HCT116 (cell line): ENCODE measurements around the gene CFAP43. TPM values are rescaled to one million over a fixed set of nuclear protein-coding genes. Genes with fewer than 3 reads are reported as not detected.

Experiments
- ATAC-seq: fragments of 200-7000 bp; cut with Tn5 transposase; 2 replicates; pipeline ENCODE4 v1.9.1; 2020; ENCODE audit warnings: mild to moderate bottlenecking, moderate library complexity
- BruUV-seq: library from RNA; stranded (reverse); fragments of 400-500 nt; replicated peaks from 2 replicates; lab custom pipeline; 2021; lab: Mats Ljungman, UMichigan
- CTCF ChIA-PET: fragments of 300-600 bp; sonication (Branson Sonifier 250); formaldehyde crosslinking; loops from one replicate; lab custom pipeline; 2021; ENCODE audit warnings: antibody characterized with exemption; lab: Charles Lee
- POLR2A ChIA-PET: fragments of 300-600, 350-600 bp; sonication (Branson Sonifier 250); formaldehyde crosslinking; loops from one replicate; lab custom pipeline; 2021; ENCODE audit warnings: antibody characterized with exemption; lab: Charles Lee
- RAD21 ChIA-PET, 2 experiments: fragments of 300-600 bp; sonication (Branson Sonifier 250); formaldehyde crosslinking; loops; one replicate each; lab custom pipeline; 2023; ENCODE audit warnings: low total read pairs in 2 of 2; ENCODE audit not compliant: uncharacterized antibody in 2 of 2, unreplicated experiment in 2 of 2, low non-redundant PET in 1 of 2; lab: Charles Lee
- DNase-seq: peaks from one replicate; pipeline ENCODE4 v3.0.0-alpha.2; 2010; ENCODE audit warnings: low read depth, low spot score
- H2AFZ ChIP-seq: fragments of 200-600 bp; shearing (Covaris generic), sonication (generic); 2 replicates; pipeline ENCODE4 v1.6.1; 2017; ENCODE audit warnings: low read depth, mixed run types, mixed read lengths, antibody characterized with exemption, low read length; ENCODE audit not compliant: poor library complexity, severe bottlenecking
- H3K27ac ChIP-seq: 2 replicates; pipeline ENCODE4 v1.5.1; 2012; ENCODE audit warnings: low read depth, low read length
- H3K27me3 ChIP-seq: fragments of 200-600 bp; sonication (generic); 2 replicates; pipeline ENCODE4 v1.6.1; 2016; ENCODE audit warnings: mixed run types, low read length, mixed read lengths; ENCODE audit not compliant: insufficient read depth
- H3K36me3 ChIP-seq, 2 experiments: fragments of 200-500 bp in 1 of 2; fragments of 200-600 bp in 1 of 2; sonication (Bioruptor generic) in 1 of 2; sonication (generic) in 1 of 2; 2 replicates each; pipeline versions ENCODE4 v1.5.1 to v1.6.1; 2014 to 2016; ENCODE audit warnings: low read length in 2 of 2, inconsistent platforms in 1 of 2, mixed read lengths in 1 of 2, mixed run types in 1 of 2; ENCODE audit not compliant: insufficient read depth in 2 of 2, control insufficient read depth in 1 of 2
- H3K4me1 ChIP-seq, 2 experiments: fragments of 200-600 bp in 1 of 2; sonication (generic) in 1 of 2; 2 replicates each; pipeline versions ENCODE4 v1.5.1 to v1.6.1; 2012 to 2017; ENCODE audit warnings: low read length in 2 of 2, inconsistent platforms in 1 of 2, mild to moderate bottlenecking in 1 of 2, mixed read lengths in 1 of 2, mixed run types in 1 of 2, moderate library complexity in 1 of 2; ENCODE audit not compliant: insufficient read depth in 2 of 2, control insufficient read depth in 1 of 2
- H3K4me2 ChIP-seq: fragments of 200-600 bp; sonication (generic); 2 replicates; pipeline ENCODE4 v1.6.1; 2017; ENCODE audit warnings: mixed run types, low read length, mixed read lengths
- H3K4me3 ChIP-seq, 2 experiments: fragments of 200-600 bp in 1 of 2; sonication (generic) in 1 of 2; replicated peaks in 1 of 2; 2 replicates each; pipeline ENCODE4 v1.5.1; 2011 to 2016; ENCODE audit warnings: low read length in 2 of 2, control low read depth in 1 of 2, low read depth in 1 of 2, mild to moderate bottlenecking in 1 of 2, mixed read lengths in 1 of 2, mixed run types in 1 of 2
- H3K79me2 ChIP-seq: fragments of 200-600 bp; sonication (generic); 2 replicates; pipeline ENCODE4 v1.6.1; 2017; ENCODE audit warnings: mild to moderate bottlenecking, mixed run types, low read length, moderate library complexity, mixed read lengths; ENCODE audit not compliant: insufficient read depth
- H3K9ac ChIP-seq: fragments of 200-600 bp; sonication (generic); 2 replicates; pipeline ENCODE4 v1.6.1; 2016; ENCODE audit warnings: low read length, mixed read lengths
- H3K9me2 ChIP-seq: fragments of 200-600 bp; sonication (generic), shearing (Covaris generic); 2 replicates; pipeline ENCODE4 v1.6.1; 2017; ENCODE audit warnings: mixed run types, mild to moderate bottlenecking, moderate library complexity; ENCODE audit not compliant: insufficient read depth
- H3K9me3 ChIP-seq, 2 experiments: fragments of 200-500 bp in 1 of 2; fragments of 200-600 bp in 1 of 2; sonication (Bioruptor generic) in 1 of 2; sonication (generic) in 1 of 2; 2 replicates each; pipeline ENCODE4 v1.6.1; 2014 to 2017; ENCODE audit warnings: low read length in 2 of 2, mixed read lengths in 2 of 2, inconsistent platforms in 1 of 2, low read depth in 1 of 2, mild to moderate bottlenecking in 1 of 2, mixed run types in 1 of 2, moderate library complexity in 1 of 2; ENCODE audit not compliant: control insufficient read depth in 1 of 2, insufficient read depth in 1 of 2
- H4K20me1 ChIP-seq: fragments of 200-600 bp; sonication (generic), shearing (Covaris generic); 2 replicates; pipeline ENCODE4 v1.6.1; 2017; ENCODE audit warnings: mixed run types, mild to moderate bottlenecking, moderate library complexity; ENCODE audit not compliant: insufficient read depth
- ATF3 ChIP-seq: IDR thresholded peaks from 2 replicates; pipeline ENCODE4 v1.6.1; 2012
- CBX3 ChIP-seq: IDR thresholded peaks from 2 replicates; pipeline ENCODE4 v1.6.1; 2012; ENCODE audit warnings: low read depth
- CEBPB ChIP-seq: IDR thresholded peaks from 2 replicates; pipeline ENCODE4 v1.6.1; 2012; ENCODE audit warnings: low read depth
- CTCF ChIP-seq, 3 experiments: fragments of 200-600 bp in 1 of 3; sonication (generic) in 1 of 3; IDR thresholded peaks in 2 of 3; conservative IDR thresholded peaks in 1 of 3; 2 replicates each; pipeline ENCODE4 v1.5.1; 2012 to 2017; ENCODE audit warnings: low read depth in 2 of 3, low read length in 2 of 3, antibody characterized with exemption in 1 of 3, borderline replicate concordance in 1 of 3, control low read depth in 1 of 3, mild to moderate bottlenecking in 1 of 3, mixed read lengths in 1 of 3, mixed run types in 1 of 3, moderate library complexity in 1 of 3; ENCODE audit not compliant: insufficient read depth in 1 of 3
- EGR1 ChIP-seq: IDR thresholded peaks from 2 replicates; pipeline ENCODE4 v1.6.1; 2012; ENCODE audit warnings: low read depth
- ELF1 ChIP-seq: IDR thresholded peaks from 2 replicates; pipeline ENCODE4 v1.6.1; 2012; ENCODE audit warnings: low read depth, borderline replicate concordance
- EZH2phosphoT487 ChIP-seq: fragments of 200-600 bp; IDR thresholded peaks from 2 replicates; pipeline ENCODE4 v1.6.1; 2018; ENCODE audit warnings: antibody characterized with exemption, borderline replicate concordance
- FOSL1 ChIP-seq: IDR thresholded peaks from 2 replicates; pipeline ENCODE4 v1.6.1; 2012; ENCODE audit warnings: low read depth
- JUND ChIP-seq: IDR thresholded peaks from 2 replicates; pipeline ENCODE4 v1.6.1; 2012
- POLR2A ChIP-seq: IDR thresholded peaks from 2 replicates; pipeline ENCODE4 v1.7.0; 2011; ENCODE audit warnings: borderline replicate concordance; ENCODE audit not compliant: insufficient read depth, insufficient read length; ENCODE audit errors: extremely low read depth
- POLR2AphosphoS5 ChIP-seq: IDR thresholded peaks from 2 replicates; pipeline ENCODE4 v1.6.1; 2011; ENCODE audit warnings: mild to moderate bottlenecking, low read depth, low read length, moderate library complexity
- REST ChIP-seq: IDR thresholded peaks from 2 replicates; pipeline ENCODE4 v1.6.1; 2012; ENCODE audit warnings: low read depth
- SIN3A ChIP-seq: IDR thresholded peaks from 2 replicates; pipeline ENCODE4 v1.6.1; 2012; ENCODE audit warnings: low read depth
- SP1 ChIP-seq: IDR thresholded peaks from 2 replicates; pipeline ENCODE4 v1.6.1; 2012; ENCODE audit warnings: low read depth
- SRF ChIP-seq: IDR thresholded peaks from 2 replicates; pipeline ENCODE4 v1.6.1; 2012; ENCODE audit warnings: low read depth
- TCF7L2 ChIP-seq: IDR thresholded peaks from 2 replicates; pipeline ENCODE4 v1.7.0; 2011; ENCODE audit warnings: borderline replicate concordance, inconsistent platforms; ENCODE audit not compliant: insufficient read depth, insufficient read length; ENCODE audit errors: extremely low read depth
- YY1 ChIP-seq: IDR thresholded peaks from 2 replicates; pipeline ENCODE4 v1.6.1; 2011; ENCODE audit warnings: low read length, low read depth, moderate library complexity, mild to moderate bottlenecking; ENCODE audit not compliant: insufficient replicate concordance; ENCODE audit errors: extremely low read depth
- ZBTB33 ChIP-seq: IDR thresholded peaks from 2 replicates; pipeline ENCODE4 v1.6.1; 2011; ENCODE audit warnings: mild to moderate bottlenecking, low read length, moderate library complexity; ENCODE audit not compliant: insufficient replicate concordance; ENCODE audit errors: extremely low read depth
- ZFX ChIP-seq: fragments of 450-650 bp; IDR thresholded peaks from 2 replicates; pipeline ENCODE4 v1.6.1; 2017
- intact Hi-C: fragments of 100-400 bp; cut with micrococcal nuclease; formaldehyde crosslinking; loops from 2 replicates; pipeline ENCODE4 v1.10.0; 2022
- total RNA-seq: library from RNA; stranded (reverse); gene quantifications from one replicate; pipeline ENCODE4 v1.2.1, GENCODE V29; 2021; ENCODE audit not compliant: unreplicated experiment

Gene CFAP43
- total RNA-seq, 1 experiment from 2014 or later = 4.0 TPM

- no TSS peak for BruUV-seq
- intact Hi-C loops = no loop called here
- DNase-seq = no peak
- Histone ChIP-seq H3K9me3 (no peaks in the 10 kb centered on the region), H3K9me2 (no peaks in the 10 kb centered on the region), H4K20me1 (no peaks in the 10 kb centered on the region), H3K4me3 (no peak overlapping the region), H2AFZ (no peak overlapping the region), H3K27ac (no peak overlapping the region), H3K4me2 (no peak overlapping the region), H3K79me2 (no peaks in the 10 kb centered on the region), H3K4me1 (peaks cover 5 to 15% of the 10 kb centered on the region in 2 experiments; a peak in 3 of 4 replicates), H3K36me3 (no peaks in the 10 kb centered on the region), H3K27me3 (no peaks in the 10 kb centered on the region), H3K9ac (no peak overlapping the region)
- ChIA-PET CTCF (interaction anchor here (0.5 kb wide), 1 partner anchor 76 kb away, joined by 3 read pairs; no protein-coding TSS in a partner anchor), POLR2A (no interaction called here), RAD21 (no interaction called here)
- TF ChIP-seq FOSL1 (no peak), POLR2AphosphoS5 (no peak), ATF3 (no peak), ZFX (no peak), ZBTB33 (no peak), EZH2phosphoT487 (no peak), JUND (no peak), CBX3 (no peak), YY1 (no peak), SP1 (no peak), ELF1 (no peak), SRF (no peak), REST (no peak), EGR1 (no peak), CEBPB (no peak), TCF7L2 (no peak), POLR2A (no peak), CTCF (IDR thresholded peaks at IDR 0.05 in 2 of 3, conservative IDR thresholded peaks at IDR 0.05 in 1 of 3; ENCODE audit: borderline replicate concordance in 1 of 3, insufficient read depth in 1 of 3, low read depth in 2 of 3, low read length in 2 of 3) (no peak), SIN3A (no peak)
- no peak for ATAC-seq
Observed at GRCh38 chr10:104233817-104234216, 1.7 kb upstream of the CFAP43 start.
